C4-2B (cell line): ENCODE results near the gene KCNJ18.

ENCODE experiments used
- CTCF ChIP-seq: fragments of 450-650 bp; conservative IDR thresholded peaks from 2 replicates; pipeline ENCODE4 v1.5.1; 2017; ENCODE audit warnings: mild to moderate bottlenecking
- ZFX ChIP-seq: fragments of 450-650 bp; IDR thresholded peaks from 2 replicates; pipeline ENCODE4 v1.6.1; 2017

- TF ChIP-seq CTCF (no peak), ZFX (no peak)
Observed at GRCh38 chr17:21686165-21687015, 5.9 kb upstream of the KCNJ18 start.
